Prostate gland (tissue), 2 donors: Measurements from ENCODE around the gene XRCC3.

Experiments used
- CTCF ChIP-seq, 4 experiments: fragments of 200-600 bp in 2 of 4; fragments of 450-650 bp in 2 of 4; sonication (generic) in 2 of 4; IDR thresholded peaks; 1 replicate in 3 of 4; 2 replicates in 1 of 4; pipeline ENCODE4 v1.5.1; 2016 to 2019; ENCODE audit warnings: antibody characterized with exemption in 4 of 4, mild to moderate bottlenecking in 2 of 4, moderate library complexity in 2 of 4
- POLR2A ChIP-seq: fragments of 450-650 bp; IDR thresholded peaks from one replicate; pipeline ENCODE4 v1.6.1; 2016; ENCODE audit warnings: antibody characterized with exemption, mild to moderate bottlenecking

GRCh38 chr14:103659631-103660030, 55.6 kb downstream of the XRCC3 start:
- TF ChIP-seq CTCF (IDR thresholded peaks at IDR 0.05) (no peak), POLR2A (no peak)
